HEK293 (cell line): ENCODE data around the gene ASPRV1.

Experiments
- CTCF ChIA-PET: fragments of 350-600 bp; formaldehyde crosslinking; extraction: SDS; loops from one replicate; lab custom pipeline; 2021; ENCODE audit warnings: antibody characterized with exemption; lab: Yijun Ruan, JAX
- POLR2A ChIA-PET: fragments of 300-600 bp; formaldehyde crosslinking; extraction: SDS; loops from one replicate; lab custom pipeline; 2020; ENCODE audit warnings: antibody characterized with exemption, inconsistent platforms; lab: Yijun Ruan, JAX
- H3K27ac ChIP-seq: fragments of 200-500 bp; sonication (Bioruptor generic); 2 replicates; pipeline ENCODE4 v1.5.1; 2014; ENCODE audit warnings: low read depth, low read length, control low read depth, inconsistent platforms; ENCODE audit errors: extremely low read depth
- H3K36me3 ChIP-seq, 2 experiments: fragments of 200-500 bp in 1 of 2; sonication (Bioruptor generic) in 1 of 2; 1 replicate in 1 of 2; 2 replicates in 1 of 2; pipeline ENCODE4 v1.5.1; 2014 to 2017; ENCODE audit warnings: inconsistent platforms in 2 of 2, low read length in 2 of 2; ENCODE audit not compliant: control insufficient read depth in 2 of 2, insufficient read depth in 1 of 2
- H3K4me1 ChIP-seq: fragments of 200-500 bp; sonication (Bioruptor generic); 2 replicates; pipeline ENCODE4 v1.5.1; 2014; ENCODE audit warnings: mild to moderate bottlenecking, low read length, inconsistent platforms; ENCODE audit not compliant: control insufficient read depth, insufficient read depth
- H3K4me3 ChIP-seq: 2 replicates; pipeline ENCODE4 v1.5.1; 2011; ENCODE audit warnings: low read depth, mild to moderate bottlenecking, control low read depth, low read length, moderate library complexity
- H3K9me3 ChIP-seq: fragments of 200-500 bp; sonication (Bioruptor generic); 2 replicates; pipeline ENCODE4 v1.5.1; 2014; ENCODE audit warnings: low read depth, low read length, inconsistent platforms; ENCODE audit not compliant: control insufficient read depth, insufficient read depth
- BCL11A ChIP-seq: fragments of 450-650 bp; formaldehyde crosslinking; IDR thresholded peaks from 2 replicates; pipeline ENCODE4 v1.5.1; 2016; ENCODE audit warnings: low read depth, missing biosample characterization, missing genetic modification characterization
- PATZ1 ChIP-seq: fragments of 450-650 bp; formaldehyde crosslinking; IDR thresholded peaks from 2 replicates; pipeline ENCODE4 v1.5.1; 2016; ENCODE audit warnings: missing biosample characterization, missing genetic modification characterization
- PBX3 ChIP-seq: sonication (generic); formaldehyde crosslinking; IDR thresholded peaks from 2 replicates; pipeline ENCODE4 v1.8.1; 2022; ENCODE audit warnings: mild to moderate bottlenecking, moderate library complexity, missing genetic modification reagents
- REPIN1 ChIP-seq: fragments of 450-650 bp; formaldehyde crosslinking; IDR thresholded peaks from 2 replicates; pipeline ENCODE4 v1.5.1; 2017; ENCODE audit warnings: missing biosample characterization, missing genetic modification characterization, low read depth
- TRIM28 ChIP-seq: IDR thresholded peaks from 2 replicates; pipeline ENCODE4 v1.6.1; 2011; ENCODE audit warnings: low read length, control low read depth, borderline replicate concordance
- ZNF132 ChIP-seq: fragments of 450-650 bp; formaldehyde crosslinking; IDR thresholded peaks from 2 replicates; pipeline ENCODE4 v1.5.1; 2017; ENCODE audit warnings: missing biosample characterization, missing genetic modification characterization, borderline replicate concordance
- ZNF155 ChIP-seq: fragments of 450-650 bp; formaldehyde crosslinking; IDR thresholded peaks from 2 replicates; pipeline ENCODE4 v1.5.1; 2016; ENCODE audit warnings: missing biosample characterization, missing genetic modification characterization
- ZNF174 ChIP-seq: fragments of 450-650 bp; formaldehyde crosslinking; IDR thresholded peaks from 2 replicates; pipeline ENCODE4 v1.5.0; 2017; ENCODE audit warnings: missing biosample characterization, mild to moderate bottlenecking, missing genetic modification characterization
- ZNF202 ChIP-seq: fragments of 450-650 bp; formaldehyde crosslinking; IDR thresholded peaks from 2 replicates; pipeline ENCODE4 v1.5.1; 2016; ENCODE audit warnings: missing biosample characterization, missing genetic modification characterization, borderline replicate concordance
- ZNF292 ChIP-seq: fragments of 450-650 bp; formaldehyde crosslinking; IDR thresholded peaks from 2 replicates; pipeline ENCODE4 v1.5.1; 2016; ENCODE audit warnings: low read depth, missing biosample characterization, missing genetic modification characterization, borderline replicate concordance
- ZNF302 ChIP-seq: fragments of 450-650 bp; formaldehyde crosslinking; IDR thresholded peaks from 2 replicates; pipeline ENCODE4 v1.5.1; 2016; ENCODE audit warnings: missing biosample characterization, missing genetic modification characterization, low read depth
- ZNF324 ChIP-seq: fragments of 450-650 bp; formaldehyde crosslinking; IDR thresholded peaks from 2 replicates; pipeline ENCODE4 v1.5.1; 2016; ENCODE audit warnings: missing biosample characterization, missing genetic modification characterization
- ZNF362 ChIP-seq: fragments of 450-650 bp; formaldehyde crosslinking; IDR thresholded peaks from 2 replicates; pipeline ENCODE4 v1.5.1; 2016; ENCODE audit warnings: missing biosample characterization, missing genetic modification characterization
- ZNF391 ChIP-seq: fragments of 450-650 bp; formaldehyde crosslinking; IDR thresholded peaks from 2 replicates; pipeline ENCODE4 v1.5.1; 2016; ENCODE audit warnings: low read depth, missing biosample characterization, missing genetic modification characterization, borderline replicate concordance
- ZNF629 ChIP-seq: fragments of 450-650 bp; formaldehyde crosslinking; IDR thresholded peaks from 2 replicates; pipeline ENCODE4 v1.5.1; 2017; ENCODE audit warnings: missing biosample characterization, missing genetic modification characterization
- ZNF76 ChIP-seq: fragments of 450-650 bp; formaldehyde crosslinking; IDR thresholded peaks from 2 replicates; pipeline ENCODE4; 2016; ENCODE audit warnings: low read depth, missing biosample characterization, missing genetic modification characterization, borderline replicate concordance
- ZSCAN18 ChIP-seq: fragments of 450-650 bp; formaldehyde crosslinking; IDR thresholded peaks from 2 replicates; pipeline ENCODE4 v1.5.1; 2016; ENCODE audit warnings: missing biosample characterization, missing genetic modification characterization
- ZSCAN4 ChIP-seq: fragments of 450-650 bp; formaldehyde crosslinking; IDR thresholded peaks from 2 replicates; pipeline ENCODE4 v1.5.1; 2017; ENCODE audit warnings: missing biosample characterization, missing genetic modification characterization

Gene ASPRV1

GRCh38 chr2:69985216-69985615 lies 23.8 kb upstream of the ASPRV1 start (continued):
- TF ChIP-seq ZNF292 (tag by site-specific recombination), result no peak
- no peak for TF ChIP-seq PATZ1

GRCh38 chr2:69983392-69983966 lies 22.0 kb upstream of the ASPRV1 start:
- CTCF ChIA-PET, result no interaction called here
- no peak for TF ChIP-seq ZSCAN18 (tag by site-specific recombination)
- TF ChIP-seq ZNF302 (tag by site-specific recombination), result no peak
- TF ChIP-seq ZNF76, result no peak
- TF ChIP-seq ZNF132 (tag by site-specific recombination), result no peak
- TF ChIP-seq ZNF174 (tag by site-specific recombination), result no peak
- no peak for TF ChIP-seq ZNF362 (tag by site-specific recombination)
- no peak for TF ChIP-seq ZNF202 (tag by site-specific recombination)
- TF ChIP-seq TRIM28, result no peak
- TF ChIP-seq PATZ1, result no peak
- no peak for TF ChIP-seq BCL11A (tag by site-specific recombination)
- TF ChIP-seq ZNF324 (tag by site-specific recombination), result no peak
- TF ChIP-seq, all 188 proteins: peak for 0
- Histone ChIP-seq H3K36me3 (no peaks in the 10 kb centered on the region), H3K27ac (no peak overlapping the region), H3K9me3 (no peaks in the 10 kb centered on the region), H3K4me3 (no peak overlapping the region), H3K4me1 (no peaks in the 10 kb centered on the region)
- POLR2A ChIA-PET, result no interaction called here

- Histone ChIP-seq H3K36me3 (no peaks in the 10 kb centered on the region), H3K4me3 (no peak overlapping the region), H3K4me1 (no peaks in the 10 kb centered on the region), H3K9me3 (no peaks in the 10 kb centered on the region), H3K27ac (no peak overlapping the region)
- no peak for TF ChIP-seq ZNF391 (tag by site-specific recombination)
- TF ChIP-seq ZSCAN4 (tag by site-specific recombination), result no peak
- TF ChIP-seq ZNF155 (tag by site-specific recombination), result no peak
- no peak for TF ChIP-seq ZNF629 (tag by site-specific recombination)
- no peak for TF ChIP-seq REPIN1 (tag by site-specific recombination)
- TF ChIP-seq PBX3 (CRISPR knock-in tag), result no peak
- ChIA-PET POLR2A (no interaction called here), CTCF (interaction anchor here (0.7 kb wide), 1 partner anchor 91 kb away, joined by 3 read pairs; no protein-coding TSS in a partner anchor)
Observed at GRCh38 chr2:69979902-69980807, 18.7 kb upstream of the ASPRV1 start.
